Pancreas (tissue), 10 donors: ENCODE measurements around the gene FGA. TPM values are rescaled to one million over a fixed set of nuclear protein-coding genes. Genes with fewer than 3 reads are reported as not detected.
A peak's percentile ranks its signal among the peaks of the same experiment; 100 is the strongest.

Experiments
- ATAC-seq, 4 donors: fragments of 200-7000 bp; cut with Tn5 transposase; one replicate each; pipeline versions ENCODE4 v1.8.0 to v1.9.1; 2020; ENCODE audit warnings: mild to moderate bottlenecking in 4 of 4, moderate library complexity in 4 of 4
- DNase-seq, 6 donors: peaks; one replicate each; pipeline ENCODE4 v3.0.0-alpha.2; 2020
- FAIRE-seq: peaks from 2 replicates; lab custom pipeline; 2012; peaks lifted over from hg19 to GRCh38; lab: Jason Lieb, UNC
- H3K27ac ChIP-seq, 4 donors: fragments of 200-600 bp; sonication (generic); 1 replicate in 3 of 4; 2 replicates in 1 of 4; pipeline versions ENCODE4 v1.5.0 to v1.8.0; 2020
- H3K27me3 ChIP-seq, 4 donors: fragments of 200-600 bp; one replicate each; pipeline ENCODE4 v1.8.0; 2021
- H3K36me3 ChIP-seq, 3 donors: fragments of 200-600 bp; sonication (generic) in 1 of 3; one replicate each; pipeline versions ENCODE4 v1.5.0 to v1.8.0; 2020 to 2021
- H3K4me1 ChIP-seq, 3 donors: fragments of 200-600 bp; one replicate each; pipeline ENCODE4 v1.8.0; 2021
- H3K4me3 ChIP-seq, 4 donors: fragments of 200-600 bp; sonication (generic) in 2 of 4; one replicate each; pipeline versions ENCODE4 v1.5.0 to v1.8.0; 2020 to 2021
- H3K9me3 ChIP-seq, 4 donors: fragments of 200-600 bp; one replicate each; pipeline ENCODE4 v1.8.0; 2021
- WGBS, 2 donors: extraction: QIAGEN DNeasy Blood & Tissue Kit; methylation state at CpG; one replicate each; pipeline ENCODE4 v1.1.7; 2013; 5-methylcytosine and 5-hydroxymethylcytosine counted together
- intact Hi-C, 3 donors: fragments of 100-400 bp; cut with DNase I; formaldehyde crosslinking; loops; one replicate each; pipeline versions ENCODE4 v1.11.1 to v1.14.2; 2022
- polyA plus RNA-seq, 2 donors: library from polyadenylated mRNA; stranded (reverse); fragments of 200-250 nt; gene quantifications; one replicate each; pipeline ENCODE4 v1.2.3, GENCODE V29; 2013
- total RNA-seq, 6 donors: library from RNA; stranded (reverse); fragmentation: NEBNext Ultra II Directional in 4 of 6; extraction: Animal tissue kit (Norgen Biotek cat#: 25700) in 4 of 6; gene quantifications; one replicate each; pipeline versions ENCODE4 v1.2.1 to v1.2.4, GENCODE V29; 2021 to 2023
- TF ChIP-seq, protein P1 (sequence below), 4 donors: fragments of 200-600 bp; sonication (generic) in 3 of 4; IDR thresholded peaks; one replicate each; pipeline versions ENCODE4 v1.5.0 to v1.8.0; 2021; ENCODE audit warnings: antibody characterized with exemption in 4 of 4
- donor health status: healthy with polysubstance abuse.
- donor health status: DM: no; HTN: no; CAD: no; lungs with moderate emphysema.
- donor health status: DM: no; HTN: no; CAD: no.
- donor health status: control.
- donor health status: control.
- donor health status: Bipolar disorder and iron deficiency.
- donor health status: DM: yes; HTN: yes; CAD: no.
- donor health status: DM: no; HTN: no; CAD: no.
- donor health status: DM: no; HTN: no; CAD: no.
- donor health status: DM: yes; HTN: yes; CAD: no.

FGA gene
- total RNA-seq (10 to 100 TPM in 3 of 6 donors, 1 to 10 TPM in 2, under 1 TPM in 1; 0.09 to 30.3 (median 7.7) TPM), polyA plus RNA-seq (10 to 100 TPM in 1 of 2 donors, 1 to 10 TPM in 1; 1.4 to 15.2 TPM)

DNA sequence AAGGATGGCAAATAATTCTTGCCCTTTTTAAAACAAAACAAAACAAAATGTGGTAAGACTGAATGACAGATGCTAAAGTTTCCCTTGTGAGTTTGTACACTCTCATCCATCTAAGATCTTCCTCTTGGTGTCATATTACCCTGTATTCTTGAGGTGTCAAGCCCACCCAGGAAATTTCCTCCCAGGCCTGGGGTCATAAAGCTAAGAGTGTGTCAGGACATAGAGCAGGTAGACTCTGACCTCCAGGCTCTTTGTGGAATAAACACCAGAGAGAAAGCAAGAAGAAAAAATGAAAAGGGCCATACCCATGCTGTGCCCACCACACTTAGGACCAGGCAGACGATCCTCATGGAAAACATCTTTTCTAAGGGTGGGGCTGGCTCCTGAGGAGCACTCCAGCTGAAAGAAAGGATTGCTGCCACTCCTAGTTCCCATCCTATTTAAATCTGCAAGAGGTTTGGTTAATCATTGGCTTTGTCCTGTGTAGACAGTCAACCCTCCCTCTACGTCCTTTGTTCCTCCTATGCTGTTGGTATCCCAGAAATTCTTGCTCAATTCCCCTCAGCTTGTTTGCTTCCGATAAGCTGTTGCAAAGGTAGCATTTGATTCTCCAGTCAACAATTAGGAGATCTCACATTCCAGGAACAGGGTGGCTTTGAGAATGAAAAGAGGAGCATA is at the start of gene FGA:
FGA (minus strand) TSS at position 414 of the 678 bp plus-strand sequence; CDS start at position 359, 55 bp downstream.
- peaks cover 0 to 7% (median 0%) of the 10 kb centered on the region in 3 donors for H3K4me1 ChIP-seq
- H3K9me3 ChIP-seq, result no peaks in the 10 kb centered on the region
- no peak within 1 kb of the TSS for H3K27ac ChIP-seq
- DNase-seq (no peak), ATAC-seq (peak in 3 of 4 donors; percentile 75 to 94 (median 86)), FAIRE-seq (no peak)
- intact Hi-C loops, result no loop called here
- 11 to 24% methylated on average over 3 of the region's 3 CpGs for WGBS, 2 donors
- H3K27me3 ChIP-seq, result peaks cover 0 to 3% (median 0%) of the 10 kb centered on the region in 4 donors
- peak within 1 kb of the TSS in 1 of 4 donors; percentile 10 for H3K4me3 ChIP-seq
- no peaks in the 10 kb centered on the region for H3K36me3 ChIP-seq
- TF ChIP-seq, protein P1, sequence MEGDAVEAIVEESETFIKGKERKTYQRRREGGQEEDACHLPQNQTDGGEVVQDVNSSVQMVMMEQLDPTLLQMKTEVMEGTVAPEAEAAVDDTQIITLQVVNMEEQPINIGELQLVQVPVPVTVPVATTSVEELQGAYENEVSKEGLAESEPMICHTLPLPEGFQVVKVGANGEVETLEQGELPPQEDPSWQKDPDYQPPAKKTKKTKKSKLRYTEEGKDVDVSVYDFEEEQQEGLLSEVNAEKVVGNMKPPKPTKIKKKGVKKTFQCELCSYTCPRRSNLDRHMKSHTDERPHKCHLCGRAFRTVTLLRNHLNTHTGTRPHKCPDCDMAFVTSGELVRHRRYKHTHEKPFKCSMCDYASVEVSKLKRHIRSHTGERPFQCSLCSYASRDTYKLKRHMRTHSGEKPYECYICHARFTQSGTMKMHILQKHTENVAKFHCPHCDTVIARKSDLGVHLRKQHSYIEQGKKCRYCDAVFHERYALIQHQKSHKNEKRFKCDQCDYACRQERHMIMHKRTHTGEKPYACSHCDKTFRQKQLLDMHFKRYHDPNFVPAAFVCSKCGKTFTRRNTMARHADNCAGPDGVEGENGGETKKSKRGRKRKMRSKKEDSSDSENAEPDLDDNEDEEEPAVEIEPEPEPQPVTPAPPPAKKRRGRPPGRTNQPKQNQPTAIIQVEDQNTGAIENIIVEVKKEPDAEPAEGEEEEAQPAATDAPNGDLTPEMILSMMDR (IDR thresholded peaks at IDR 0.05), result no peak

DNA sequence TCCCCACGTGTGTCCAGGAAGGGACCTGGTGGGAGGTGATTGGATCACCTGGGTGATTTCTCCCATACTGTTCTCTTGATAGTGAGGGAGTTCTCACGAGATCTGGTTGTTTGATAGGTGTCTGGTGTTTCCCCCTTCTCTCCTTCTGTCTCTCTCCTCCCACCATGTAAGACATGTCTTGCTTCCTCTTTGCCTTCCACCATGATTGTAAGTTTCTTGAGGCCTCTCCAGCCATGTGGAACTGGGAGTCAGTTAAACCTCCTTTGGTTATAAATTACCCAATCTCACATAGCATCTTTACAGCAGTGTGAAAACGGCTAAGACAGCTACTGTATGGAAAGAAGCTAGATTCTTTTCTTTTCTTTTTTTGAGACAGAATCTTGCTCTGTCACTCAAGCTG is 43.5 kb upstream of the FGA start:
- no peak for FAIRE-seq
- H3K27me3 ChIP-seq, result peaks cover 0 to 8% (median 0%) of the 10 kb centered on the region in 4 donors
- 48 to 58% methylated on average over 3 of the region's 3 CpGs for WGBS, 2 donors
- H3K4me1 ChIP-seq, result no peaks in the 10 kb centered on the region
- DNase-seq, result no peak
- no peaks in the 10 kb centered on the region for H3K9me3 ChIP-seq
- no peaks in the 10 kb centered on the region for H3K36me3 ChIP-seq
- intact Hi-C loops, result no loop called here
- TF ChIP-seq, protein P1 (IDR thresholded peaks at IDR 0.05), result no peak
- H3K27ac ChIP-seq, result no peak overlapping the region
- no peak for ATAC-seq
- H3K4me3 ChIP-seq, result no peak overlapping the region

DNA sequence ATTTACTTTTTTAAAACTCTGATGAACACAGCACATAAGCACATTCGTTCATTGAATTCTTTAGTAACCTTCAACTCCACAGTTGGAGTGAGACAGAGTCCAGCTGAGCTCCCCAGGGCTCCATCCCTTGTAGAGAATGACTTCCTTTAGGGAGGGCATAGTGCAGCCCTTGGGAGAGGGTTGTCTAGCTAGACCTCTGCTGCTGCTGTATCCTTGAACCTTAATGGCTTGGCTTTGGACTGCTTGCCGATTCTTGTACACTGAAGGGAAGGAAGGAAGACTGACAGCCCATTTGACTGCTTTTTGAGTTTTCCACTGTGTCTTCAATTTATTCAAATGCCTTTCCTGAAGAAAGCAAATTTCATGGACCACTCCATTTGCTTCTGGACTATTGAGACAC is 41.3 kb upstream of the FGA start:
- H3K4me3 ChIP-seq, result no peak overlapping the region
- WGBS, 2 donors, result 52 to 72% methylated on average over 2 of the region's 2 CpGs
- TF ChIP-seq, protein P1 (IDR thresholded peaks at IDR 0.05), result no peak
- FAIRE-seq (no peak), ATAC-seq (no peak), DNase-seq (no peak)
- H3K27ac ChIP-seq, result no peak overlapping the region
- H3K4me1 ChIP-seq, result peaks cover 0 to 3% (median 0%) of the 10 kb centered on the region in 3 donors
- intact Hi-C loops, result no loop called here
- H3K36me3 ChIP-seq, result no peaks in the 10 kb centered on the region
- H3K9me3 ChIP-seq, result no peaks in the 10 kb centered on the region
- H3K27me3 ChIP-seq, result peaks cover 0 to 8% (median 0%) of the 10 kb centered on the region in 4 donors

DNA sequence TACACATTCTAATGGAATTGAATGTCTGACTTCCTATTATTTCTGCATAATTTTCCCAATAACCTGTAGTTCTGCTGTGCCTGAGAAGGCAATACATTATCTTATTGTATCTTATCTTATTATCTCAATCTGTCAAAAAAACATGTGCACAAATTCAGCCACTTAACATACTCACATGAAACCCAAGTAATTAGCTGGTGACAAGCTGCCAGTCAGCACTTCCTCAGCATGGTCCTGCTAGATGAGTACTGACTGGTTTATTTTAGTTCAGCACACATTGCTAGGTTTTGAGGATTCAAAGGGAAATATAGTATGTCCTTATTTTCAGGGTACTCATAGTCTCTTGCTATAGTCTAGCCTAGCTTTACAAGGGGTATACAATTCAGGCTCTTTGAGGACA is 39.8 kb upstream of the FGA start:
- FAIRE-seq (no peak), DNase-seq (no peak), ATAC-seq (no peak)
- intact Hi-C loops, result no loop called here
- Histone ChIP-seq H3K4me3 (no peak overlapping the region), H3K9me3 (no peaks in the 10 kb centered on the region), H3K36me3 (no peaks in the 10 kb centered on the region), H3K4me1 (peaks cover 0 to 3% (median 0%) of the 10 kb centered on the region in 3 donors), H3K27ac (no peak overlapping the region), H3K27me3 (peaks cover 0 to 8% (median 0%) of the 10 kb centered on the region in 4 donors)
- TF ChIP-seq, protein P1 (IDR thresholded peaks at IDR 0.05), result no peak
